ENCODE measurements around the gene PSMD11. TPM values are rescaled to one million over a fixed set of nuclear protein-coding genes. Genes with fewer than 3 reads are reported as not detected.
"Not testable (repeated sequence)": the region's sequence is repeated elsewhere in the genome, so short reads cannot be mapped to it uniquely, and the experiment has no call there.

Gene PSMD11
- 100 to 1,000 TPM in 2 of 4 donors, 10 to 100 TPM in 2; 72.8 to 116 (median 105) TPM for polyA plus RNA-seq (ENCODE audit: insufficient read length in 4 of 4)

- DNase-seq (ENCODE audit: low read depth in 4 of 4, low spot score in 3 of 4): peak; percentile 87 to 96 (median 93)
Observed at GRCh38 chr17:32444301-32445073, at the start of gene PSMD11. PSMD11 (plus strand) TSS chr17:32444510; CDS start chr17:32444524, 14 bp downstream.

DNA sequence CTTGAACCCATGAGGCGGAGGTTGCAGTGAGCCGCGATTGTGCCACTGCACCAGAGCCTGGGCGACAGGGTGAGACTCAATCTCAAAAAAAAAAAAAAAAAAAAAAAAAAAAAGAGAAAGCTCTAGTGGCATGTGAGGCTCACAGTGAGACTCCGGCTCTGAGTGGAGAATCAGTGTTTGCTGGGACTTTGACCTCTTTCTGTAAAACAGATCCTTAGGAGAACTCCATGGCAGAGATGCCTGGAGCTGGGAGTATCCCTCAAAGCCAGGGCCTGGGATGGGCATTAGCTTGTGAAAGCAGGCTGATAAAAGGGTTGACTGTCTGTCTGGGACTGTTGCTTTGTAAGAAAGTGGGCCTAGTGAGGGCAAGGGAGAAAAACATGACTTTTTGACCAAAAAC lies 48.0 kb upstream of the PSMD11 start:
- DNase-seq (ENCODE audit: low read depth in 4 of 4, low spot score in 3 of 4): no peak

GRCh38 chr17:32398946-32399345 lies 45.4 kb upstream of the PSMD11 start:
- no peak for DNase-seq (ENCODE audit: low read depth in 4 of 4, low spot score in 3 of 4)

DNA sequence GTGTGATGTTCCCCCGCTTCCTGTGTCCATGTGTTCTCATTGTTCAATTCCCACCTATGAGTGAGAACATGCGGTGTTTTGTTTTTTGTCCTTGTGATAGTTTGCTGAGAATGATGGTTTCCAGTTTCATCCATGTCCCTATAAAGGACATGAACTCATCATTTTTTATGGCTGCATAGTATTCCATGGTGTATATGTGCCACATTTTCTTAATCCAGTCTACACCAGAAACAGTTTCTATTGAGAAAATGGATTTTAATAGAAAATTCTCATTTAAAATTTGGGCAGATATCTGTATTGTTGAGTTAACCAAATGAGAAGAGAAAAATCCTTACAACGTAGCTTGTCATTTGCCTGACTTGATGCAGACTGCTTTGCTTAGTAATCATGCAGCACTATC lies 34.2 kb upstream of the PSMD11 start:
- not testable (repeated sequence) for DNase-seq (ENCODE audit: low read depth in 4 of 4, low spot score in 3 of 4)

DNA sequence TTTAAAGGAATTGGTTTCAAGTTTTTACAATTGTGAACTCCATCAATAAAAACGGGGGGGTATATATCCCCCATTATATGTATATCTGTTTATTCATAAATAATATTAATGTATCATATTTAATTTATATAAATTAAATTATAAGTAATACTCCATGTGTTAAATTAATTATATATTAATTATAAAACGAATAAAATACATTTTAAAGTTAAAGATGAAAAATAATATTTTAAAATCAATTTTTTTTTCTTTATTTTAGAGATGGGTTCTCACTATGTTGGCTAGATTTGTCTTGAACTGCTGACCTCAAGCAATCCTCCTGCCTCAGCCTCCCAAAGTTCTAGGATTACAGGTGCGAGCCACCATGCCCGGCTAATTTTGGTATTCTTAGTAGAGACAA lies 17.4 kb upstream of the PSMD11 start:
- DNase-seq (ENCODE audit: low read depth in 4 of 4, low spot score in 3 of 4): no peak

DNA sequence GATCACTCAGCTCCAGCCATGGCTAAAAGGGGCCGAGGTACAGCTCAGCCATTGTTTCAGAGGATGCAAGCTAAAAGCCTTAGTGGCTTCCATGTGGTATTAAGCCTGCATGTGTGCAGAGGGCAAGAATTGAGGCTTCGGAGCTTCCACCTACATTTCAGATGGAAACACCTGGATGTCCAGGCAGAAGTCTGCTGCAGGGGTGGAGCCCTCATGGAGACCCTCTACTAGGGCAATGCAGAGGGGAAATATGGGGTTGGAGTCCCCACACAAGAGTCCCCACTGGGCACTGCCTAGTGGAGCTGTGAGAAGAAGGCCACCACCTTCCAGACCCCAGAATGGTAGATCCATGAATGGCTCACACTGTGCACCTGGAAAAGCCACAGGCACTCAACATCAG lies 14.7 kb upstream of the PSMD11 start:
- DNase-seq (ENCODE audit: low read depth in 4 of 4, low spot score in 3 of 4): no peak

- no peak for DNase-seq (ENCODE audit: low read depth in 4 of 4, low spot score in 3 of 4)
Observed at GRCh38 chr17:32440722-32441121, 3.6 kb upstream of the PSMD11 start.

DNA sequence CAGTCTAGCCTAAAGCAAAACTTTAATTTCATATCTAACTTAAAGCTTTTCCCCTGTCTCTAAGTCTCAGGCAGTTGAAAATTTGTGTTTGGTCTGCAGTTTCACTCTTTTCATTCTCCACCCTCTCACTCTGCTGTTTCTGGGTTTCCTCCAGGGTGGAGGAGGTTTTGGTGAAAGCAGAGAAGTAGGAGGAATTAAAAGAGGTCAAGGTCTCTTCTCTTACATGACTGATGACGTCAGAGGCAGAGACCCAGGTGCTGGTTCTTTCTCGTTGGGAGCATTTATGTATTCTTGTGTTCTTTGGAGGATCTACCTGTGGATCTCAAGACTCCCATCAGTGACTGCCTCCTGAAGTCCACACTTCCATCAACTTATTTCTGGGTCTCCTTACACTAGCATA lies 2.4 kb upstream of the PSMD11 start:
- no peak for DNase-seq (ENCODE audit: low read depth in 4 of 4, low spot score in 3 of 4)

GRCh38 chr17:32443827-32444300 lies 446 bp upstream of the PSMD11 start:
- DNase-seq (ENCODE audit: low read depth in 4 of 4, low spot score in 3 of 4): no peak

DNA sequence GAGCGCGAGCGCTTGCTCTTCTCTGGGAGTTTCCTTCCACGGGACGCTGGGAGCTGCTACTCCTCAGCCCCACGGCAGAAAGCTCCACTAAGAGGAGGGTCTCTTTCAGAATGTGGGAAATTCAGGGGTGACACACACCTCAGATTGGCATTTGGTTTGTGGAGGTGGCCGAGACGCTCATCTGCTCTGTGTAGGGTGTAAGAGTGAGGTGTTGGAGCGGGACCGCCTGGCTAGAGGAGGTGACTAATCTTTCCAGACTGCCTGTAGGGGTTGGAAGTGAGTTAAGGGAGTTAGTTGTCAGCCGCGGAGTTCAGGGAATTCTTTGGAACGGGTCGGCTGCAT lies 735 bp downstream of the PSMD11 start:
- DNase-seq (ENCODE audit: low read depth in 4 of 4, low spot score in 3 of 4): peak in 3 of 4 donors; percentile 8 to 18 (median 11)

DNA sequence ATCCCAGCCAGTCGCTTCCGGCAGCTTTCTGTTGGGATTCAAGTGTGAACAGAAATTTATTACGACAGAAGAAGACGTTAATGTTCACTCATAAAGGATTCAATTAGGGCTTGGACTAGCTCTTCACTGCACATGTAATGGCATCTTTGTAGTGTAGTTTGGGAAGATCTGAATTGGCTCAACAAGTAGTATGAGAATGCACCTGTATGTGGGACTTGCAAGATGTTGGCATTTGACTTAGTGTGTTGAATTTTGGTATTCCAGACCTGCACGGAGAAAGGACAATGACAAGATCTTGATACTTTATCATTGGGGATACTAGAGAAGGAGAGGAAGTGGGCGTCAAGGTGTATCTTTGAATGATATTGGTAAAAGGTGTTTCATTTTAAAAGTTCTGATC lies 1.2 kb downstream of the PSMD11 start:
- no peak for DNase-seq (ENCODE audit: low read depth in 4 of 4, low spot score in 3 of 4)

DNA sequence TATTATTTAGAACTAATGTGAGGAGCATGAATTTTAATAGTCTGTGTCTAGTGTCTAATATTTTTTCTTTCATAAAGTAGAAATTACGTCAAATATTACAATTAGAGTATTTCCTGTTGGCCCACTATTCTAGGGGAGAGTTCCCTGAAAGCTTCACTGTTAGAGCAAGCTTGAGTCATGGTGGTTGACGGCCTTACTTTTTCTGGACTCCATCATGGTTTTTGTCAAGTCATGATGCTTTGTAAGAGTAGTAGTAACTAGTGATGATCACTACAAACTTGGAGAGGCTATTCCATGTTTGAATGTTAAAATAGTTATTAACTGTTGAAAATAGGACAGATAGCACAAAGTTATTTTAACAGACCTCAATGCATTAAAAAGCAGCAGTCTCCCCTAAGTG lies 1.7 kb downstream of the PSMD11 start:
- DNase-seq (ENCODE audit: low read depth in 4 of 4, low spot score in 3 of 4): no peak

- DNase-seq (ENCODE audit: low read depth in 4 of 4, low spot score in 3 of 4): no peak
Observed at GRCh38 chr17:32446949-32447348, 2.6 kb downstream of the PSMD11 start.

GRCh38 chr17:32449963-32450362 lies 5.7 kb downstream of the PSMD11 start:
- no peak for DNase-seq (ENCODE audit: low read depth in 4 of 4, low spot score in 3 of 4)

DNA sequence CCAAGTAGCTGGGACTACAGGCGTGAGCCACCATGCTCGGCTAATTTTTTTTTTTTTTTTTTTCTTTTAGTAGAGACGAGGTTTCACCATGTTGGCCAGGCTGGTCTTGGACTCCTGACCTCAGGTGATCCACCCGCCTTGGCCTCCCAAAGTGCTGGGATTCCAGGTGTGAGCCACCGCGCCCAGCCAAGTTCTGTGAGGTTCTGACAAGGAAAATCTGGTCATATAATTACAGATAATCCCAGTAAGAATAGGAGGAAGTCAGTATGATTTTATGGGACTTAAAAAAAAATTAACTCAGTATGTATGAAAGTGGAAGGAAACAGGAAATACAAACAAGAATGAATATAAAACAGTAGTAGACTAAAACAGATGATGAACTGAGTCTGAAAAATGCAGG lies 6.1 kb downstream of the PSMD11 start:
- not testable (repeated sequence) for DNase-seq (ENCODE audit: low read depth in 4 of 4, low spot score in 3 of 4)

DNA sequence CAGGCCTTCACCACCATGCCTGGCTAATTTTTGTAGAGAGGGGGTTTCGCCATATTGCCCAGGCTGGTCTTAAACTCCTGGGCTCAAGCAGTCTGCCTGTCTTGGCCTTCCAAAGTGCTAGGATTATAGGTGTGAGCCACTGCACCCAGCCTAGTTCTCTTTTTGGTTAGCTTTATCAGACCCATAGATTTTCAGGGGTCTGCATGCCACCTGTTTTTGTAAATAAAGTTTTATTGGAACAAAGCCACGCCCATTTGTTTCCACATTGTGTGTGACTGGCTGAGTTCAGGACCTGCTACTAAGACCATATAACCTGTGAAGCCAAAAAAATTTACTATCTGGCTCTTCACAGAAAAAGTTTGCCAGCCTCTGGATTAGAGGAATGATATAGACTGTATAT lies 7.6 kb downstream of the PSMD11 start:
- no peak for DNase-seq (ENCODE audit: low read depth in 4 of 4, low spot score in 3 of 4)

DNA sequence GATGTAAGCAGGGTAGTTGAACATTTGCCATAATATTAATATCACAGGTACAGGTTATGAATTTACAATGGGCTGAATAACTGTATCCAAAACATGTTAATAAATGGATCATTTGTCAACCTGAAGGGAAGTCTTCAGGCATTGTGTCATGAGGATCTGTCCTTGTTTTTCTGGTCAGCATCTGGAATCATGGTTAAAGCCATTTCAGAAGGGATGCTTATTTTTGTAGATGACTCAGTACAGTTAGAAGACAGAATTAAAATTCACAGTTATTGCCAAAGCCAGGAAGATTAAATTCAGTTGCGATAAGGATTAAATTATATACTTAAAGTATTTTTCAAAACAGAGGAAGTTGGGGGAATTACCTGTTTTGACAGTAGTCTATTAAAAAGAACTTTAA lies 8.0 kb downstream of the PSMD11 start:
- DNase-seq (ENCODE audit: low read depth in 4 of 4, low spot score in 3 of 4): no peak

DNA sequence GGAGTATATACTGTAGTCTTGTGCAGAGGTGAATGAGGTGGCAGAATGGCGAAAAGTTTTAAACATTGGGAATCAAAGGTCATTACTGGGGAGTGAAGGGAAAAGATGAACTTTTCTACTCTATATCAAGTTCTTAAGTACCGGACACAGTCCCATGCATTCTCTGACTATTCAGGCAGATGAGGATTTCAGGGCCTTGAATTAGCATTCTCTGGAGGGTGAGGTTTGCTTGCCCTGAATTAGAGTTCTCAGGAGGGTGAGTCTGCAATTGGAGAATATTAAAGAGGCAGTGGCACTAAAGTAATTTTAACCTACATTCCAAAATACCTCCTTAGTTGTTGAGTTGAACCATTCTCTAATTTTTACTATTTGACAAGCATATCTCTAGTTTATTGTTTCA lies 9.1 kb downstream of the PSMD11 start:
- no peak for DNase-seq (ENCODE audit: low read depth in 4 of 4, low spot score in 3 of 4)

- no peak for DNase-seq (ENCODE audit: low read depth in 4 of 4, low spot score in 3 of 4)
Observed at GRCh38 chr17:32458371-32458770, 14.1 kb downstream of the PSMD11 start.

- no peak for DNase-seq (ENCODE audit: low read depth in 4 of 4, low spot score in 3 of 4)
Observed at GRCh38 chr17:32460054-32460453, 15.7 kb downstream of the PSMD11 start.

- DNase-seq (ENCODE audit: low read depth in 4 of 4, low spot score in 3 of 4): no peak
Observed at GRCh38 chr17:32461498-32461852, 17.2 kb downstream of the PSMD11 start.

- DNase-seq (ENCODE audit: low read depth in 4 of 4, low spot score in 3 of 4): no peak
Observed at GRCh38 chr17:32461853-32462617, 17.7 kb downstream of the PSMD11 start.
